ENCODE results near the gene ABCC8.

ABCC8 gene

DNA sequence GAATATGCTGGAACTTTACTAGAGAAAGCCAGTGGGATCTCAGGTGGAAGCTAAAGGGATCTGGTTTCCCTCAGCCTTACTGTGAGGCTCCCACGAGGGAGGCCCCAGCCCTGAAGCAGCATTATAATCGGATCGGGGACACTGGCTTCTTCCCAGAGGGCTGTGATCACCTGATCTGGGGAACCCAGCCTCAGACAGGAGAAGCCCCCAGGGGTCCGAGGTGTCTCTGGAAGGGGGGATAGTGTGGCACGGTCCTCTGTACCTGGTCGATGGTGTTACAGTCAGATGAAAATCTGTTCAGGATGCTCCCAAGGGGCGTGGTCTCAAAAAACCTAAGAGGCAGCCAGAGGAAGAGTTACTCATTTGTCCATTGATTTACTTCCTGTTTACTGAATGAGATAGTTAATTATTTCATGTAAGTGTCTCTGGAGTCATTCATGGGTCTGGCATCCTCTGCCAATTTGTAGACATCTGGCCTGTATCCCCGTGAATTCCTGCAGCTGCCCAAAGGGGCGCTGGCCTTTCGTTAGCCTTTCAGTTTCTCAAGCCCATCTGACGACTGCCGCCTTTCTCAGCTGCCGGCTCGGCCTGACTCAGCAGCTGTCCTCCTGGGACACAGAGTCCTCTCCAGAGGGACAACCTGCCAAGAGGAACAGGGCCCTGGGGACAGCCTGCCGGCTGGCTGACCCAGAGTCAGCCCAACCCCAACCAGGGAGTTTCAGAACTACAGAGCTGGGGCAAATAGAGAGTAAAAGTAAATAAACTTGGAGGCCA is 71.2 kb downstream of the ABCC8 start:
- Histone ChIP-seq H3K27ac (ENCODE audit: insufficient read depth in 1 of 2, low read depth in 1 of 2, low read length in 2 of 2, poor library complexity in 1 of 2, severe bottlenecking in 2 of 2) (no peak overlapping the region), H3K4me3 (ENCODE audit: control insufficient read depth in 1 of 7, extremely low read depth in 1 of 7, insufficient read depth in 4 of 7, low read depth in 2 of 7, low read length in 6 of 7) (no peak overlapping the region), H3K27me3 (replicated peaks in 2 of 5; ENCODE audit: control insufficient read depth in 4 of 5, insufficient read depth in 5 of 5, low read length in 4 of 5) (no peaks in the 10 kb centered on the region), H3K36me3 (ENCODE audit: control insufficient read depth in 4 of 4, insufficient read depth in 4 of 4, low read length in 3 of 4) (no peaks in the 10 kb centered on the region), H3K9me3 (ENCODE audit: control extremely low read depth in 1 of 5, control insufficient read depth in 4 of 5, insufficient read depth in 2 of 5, low read depth in 1 of 5, low read length in 4 of 5) (no peaks in the 10 kb centered on the region), H3K4me1 (ENCODE audit: control extremely low read depth in 1 of 4, control insufficient read depth in 4 of 4, insufficient read depth in 4 of 4, low read length in 3 of 4) (peaks cover 0 to 3% (median 0%) of the 10 kb centered on the region in 4 experiments)
- ChIA-PET POLR2A (interaction anchor here (0.7 kb wide), 1 partner anchor 1393 kb away, joined by 3 read pairs; no protein-coding TSS in a partner anchor), CTCF (interaction anchor here (0.5 to 1.4 kb wide), 4 partner anchors 10 to 45 kb away, joined by 3 read pairs; no protein-coding TSS in a partner anchor)
- 94% methylated on average over 13 of the region's 15 CpGs for WGBS (ENCODE audit: insufficient coverage)
- no peak for DNase-seq

DNA sequence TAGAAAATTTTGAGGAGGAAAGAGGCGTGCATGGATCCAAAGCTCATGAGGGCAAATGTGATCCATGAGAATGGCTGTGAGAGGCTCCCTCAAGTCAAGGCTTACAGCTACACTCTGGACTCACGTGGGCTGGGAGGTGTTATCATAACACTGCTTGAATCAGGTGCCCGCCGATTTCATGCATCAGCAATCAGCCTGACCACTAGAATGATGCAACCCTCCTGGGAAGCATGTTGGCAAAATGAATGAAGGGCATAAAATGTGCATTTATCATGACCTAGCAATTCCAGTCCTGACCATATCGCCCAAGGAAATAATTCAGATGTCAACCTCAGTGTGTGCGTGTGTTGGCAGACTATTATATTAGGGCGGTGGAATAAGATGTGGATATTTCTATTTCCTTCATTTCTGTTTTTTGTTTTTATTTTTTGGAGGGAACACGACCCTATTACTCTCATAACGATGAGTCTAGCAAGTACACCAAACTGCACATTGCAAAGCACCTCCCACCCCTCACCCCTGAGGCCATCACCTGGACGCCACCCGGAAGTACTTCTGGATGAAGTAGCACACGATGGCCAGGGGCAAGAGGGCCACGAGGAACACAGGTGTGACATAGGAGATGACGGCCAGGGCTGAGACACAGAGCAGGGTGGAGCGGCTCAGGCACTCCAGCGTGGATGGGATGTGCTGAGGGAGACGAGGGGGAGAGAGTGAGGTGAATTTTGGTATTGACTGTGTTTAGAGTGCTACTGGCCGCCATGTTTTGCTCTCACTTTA is 72.5 kb downstream of the ABCC8 start:
- Histone ChIP-seq H3K36me3 (ENCODE audit: control insufficient read depth in 4 of 4, insufficient read depth in 4 of 4, low read length in 3 of 4) (no peaks in the 10 kb centered on the region), H3K4me3 (ENCODE audit: control insufficient read depth in 1 of 7, extremely low read depth in 1 of 7, insufficient read depth in 4 of 7, low read depth in 2 of 7, low read length in 6 of 7) (no peak overlapping the region), H3K27ac (ENCODE audit: insufficient read depth in 1 of 2, low read depth in 1 of 2, low read length in 2 of 2, poor library complexity in 1 of 2, severe bottlenecking in 2 of 2) (no peak overlapping the region), H3K9me3 (ENCODE audit: control extremely low read depth in 1 of 5, control insufficient read depth in 4 of 5, insufficient read depth in 2 of 5, low read depth in 1 of 5, low read length in 4 of 5) (no peaks in the 10 kb centered on the region), H3K4me1 (ENCODE audit: control extremely low read depth in 1 of 4, control insufficient read depth in 4 of 4, insufficient read depth in 4 of 4, low read length in 3 of 4) (peaks cover 0 to 3% (median 0%) of the 10 kb centered on the region in 4 experiments), H3K27me3 (replicated peaks in 2 of 5; ENCODE audit: control insufficient read depth in 4 of 5, insufficient read depth in 5 of 5, low read length in 4 of 5) (no peaks in the 10 kb centered on the region)
- ChIA-PET CTCF (interaction anchor here (1.1 to 1.7 kb wide), 4 partner anchors 13 to 100 kb away, joined by 3 to 6 read pairs (median 6); partner anchors contain the start of gene KCNJ11), POLR2A (no interaction called here)
- 100% methylated on average over 15 of the region's 18 CpGs for WGBS (ENCODE audit: insufficient coverage)
- DNase-seq: no peak

DNA sequence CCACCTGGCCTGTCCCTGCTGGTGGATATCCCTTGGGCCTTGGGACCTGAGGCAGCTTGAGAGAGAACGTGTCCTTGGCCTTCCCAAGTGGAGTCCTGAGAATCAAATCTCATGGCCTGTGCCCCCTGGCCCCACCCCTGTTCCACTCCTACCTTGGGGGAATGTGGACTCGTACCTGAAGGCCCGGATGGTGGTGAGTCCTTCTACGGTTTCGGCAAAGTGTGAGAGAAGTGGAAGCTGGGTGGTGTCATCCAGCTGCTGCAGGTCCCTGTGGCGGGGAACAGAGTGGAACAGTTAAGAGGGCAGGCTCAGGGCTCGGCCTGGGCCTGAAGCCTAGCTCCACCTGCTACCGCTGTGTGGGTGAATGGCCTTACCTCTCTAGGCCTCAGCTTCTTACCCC is 74.2 kb downstream of the ABCC8 start:
- ChIA-PET POLR2A (no interaction called here), CTCF (interaction anchor here (1.5 to 2.0 kb wide), 4 partner anchors 12 to 102 kb away, joined by 6 to 7 read pairs (median 6); partner anchors contain the start of gene KCNJ11)
- WGBS (ENCODE audit: insufficient coverage): 98% methylated on average over 8 of the region's 8 CpGs
- DNase-seq: no peak
- H3K27me3 ChIP-seq (replicated peaks in 2 of 5; ENCODE audit: control insufficient read depth in 4 of 5, insufficient read depth in 5 of 5, low read length in 4 of 5): no peaks in the 10 kb centered on the region
- peaks cover 0 to 3% (median 0%) of the 10 kb centered on the region in 4 experiments for H3K4me1 ChIP-seq (ENCODE audit: control extremely low read depth in 1 of 4, control insufficient read depth in 4 of 4, insufficient read depth in 4 of 4, low read length in 3 of 4)
- H3K27ac ChIP-seq (ENCODE audit: insufficient read depth in 1 of 2, low read depth in 1 of 2, low read length in 2 of 2, poor library complexity in 1 of 2, severe bottlenecking in 2 of 2): no peak overlapping the region
- no peaks in the 10 kb centered on the region for H3K9me3 ChIP-seq (ENCODE audit: control extremely low read depth in 1 of 5, control insufficient read depth in 4 of 5, insufficient read depth in 2 of 5, low read depth in 1 of 5, low read length in 4 of 5)
- H3K36me3 ChIP-seq (ENCODE audit: control insufficient read depth in 4 of 4, insufficient read depth in 4 of 4, low read length in 3 of 4): no peaks in the 10 kb centered on the region
- H3K4me3 ChIP-seq (ENCODE audit: control insufficient read depth in 1 of 7, extremely low read depth in 1 of 7, insufficient read depth in 4 of 7, low read depth in 2 of 7, low read length in 6 of 7): no peak overlapping the region

DNA sequence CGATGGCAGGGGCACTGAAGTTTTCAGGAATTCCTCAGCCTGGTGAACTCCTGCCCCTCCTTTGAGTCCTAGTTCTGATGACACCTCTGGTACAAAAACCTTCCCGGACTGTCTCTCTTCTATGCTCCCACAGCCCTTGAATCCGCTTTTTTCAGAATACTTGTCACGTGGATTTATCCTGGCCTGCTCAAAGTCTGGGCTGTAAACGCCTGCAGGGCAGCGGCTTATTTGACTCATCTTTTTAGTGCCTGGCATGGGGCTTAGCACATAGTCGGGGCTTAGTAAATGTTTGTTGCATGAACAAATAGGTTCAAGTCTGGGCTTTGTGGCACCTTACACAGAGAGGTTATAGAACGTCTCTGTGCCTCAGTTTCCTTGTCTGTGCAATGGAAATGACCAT is 74.8 kb downstream of the ABCC8 start:
- Histone ChIP-seq H3K4me3 (ENCODE audit: control insufficient read depth in 1 of 7, extremely low read depth in 1 of 7, insufficient read depth in 4 of 7, low read depth in 2 of 7, low read length in 6 of 7) (no peak overlapping the region), H3K36me3 (ENCODE audit: control insufficient read depth in 4 of 4, insufficient read depth in 4 of 4, low read length in 3 of 4) (no peaks in the 10 kb centered on the region), H3K9me3 (ENCODE audit: control extremely low read depth in 1 of 5, control insufficient read depth in 4 of 5, insufficient read depth in 2 of 5, low read depth in 1 of 5, low read length in 4 of 5) (no peaks in the 10 kb centered on the region), H3K27ac (ENCODE audit: insufficient read depth in 1 of 2, low read depth in 1 of 2, low read length in 2 of 2, poor library complexity in 1 of 2, severe bottlenecking in 2 of 2) (no peak overlapping the region), H3K4me1 (ENCODE audit: control extremely low read depth in 1 of 4, control insufficient read depth in 4 of 4, insufficient read depth in 4 of 4, low read length in 3 of 4) (no peaks in the 10 kb centered on the region), H3K27me3 (replicated peaks in 2 of 5; ENCODE audit: control insufficient read depth in 4 of 5, insufficient read depth in 5 of 5, low read length in 4 of 5) (no peaks in the 10 kb centered on the region)
- WGBS (ENCODE audit: insufficient coverage): over 99% methylated on average over 8 of the region's 8 CpGs
- DNase-seq: no peak
- ChIA-PET POLR2A (no interaction called here), CTCF (interaction anchor here (1.5 to 2.0 kb wide), 2 partner anchors 17 to 103 kb away, joined by 6 to 7 read pairs; no protein-coding TSS in a partner anchor)

DNA sequence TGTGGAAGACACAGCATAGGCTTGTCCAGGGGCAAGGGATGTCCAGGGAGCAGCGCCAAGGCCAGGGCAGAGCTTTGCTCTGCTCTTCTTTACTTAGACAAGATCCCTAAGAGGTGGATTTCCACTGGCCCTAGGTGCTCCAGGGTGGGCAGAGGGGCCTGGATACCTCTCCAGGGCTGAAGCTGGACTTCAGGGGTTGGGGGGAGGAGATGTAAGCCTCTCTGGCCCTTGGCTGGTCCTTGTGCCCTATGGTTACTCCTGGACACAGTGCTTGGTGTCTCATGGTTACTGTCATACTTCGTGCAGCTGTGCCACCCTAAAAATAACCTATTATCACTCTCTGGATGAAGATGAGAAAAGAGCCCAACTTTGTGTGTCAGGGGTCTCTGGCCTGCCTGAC is 75.3 kb downstream of the ABCC8 start:
- ChIA-PET POLR2A (no interaction called here), CTCF (interaction anchor here (1.0 to 2.0 kb wide), 2 partner anchors 71 to 103 kb away, joined by 3 to 6 read pairs; no protein-coding TSS in a partner anchor)
- no peaks in the 10 kb centered on the region for H3K9me3 ChIP-seq (ENCODE audit: control extremely low read depth in 1 of 5, control insufficient read depth in 4 of 5, insufficient read depth in 2 of 5, low read depth in 1 of 5, low read length in 4 of 5)
- DNase-seq: no peak
- H3K4me1 ChIP-seq (ENCODE audit: control extremely low read depth in 1 of 4, control insufficient read depth in 4 of 4, insufficient read depth in 4 of 4, low read length in 3 of 4): no peaks in the 10 kb centered on the region
- H3K36me3 ChIP-seq (ENCODE audit: control insufficient read depth in 4 of 4, insufficient read depth in 4 of 4, low read length in 3 of 4): no peaks in the 10 kb centered on the region
- no peaks in the 10 kb centered on the region for H3K27me3 ChIP-seq (replicated peaks in 2 of 5; ENCODE audit: control insufficient read depth in 4 of 5, insufficient read depth in 5 of 5, low read length in 4 of 5)
- WGBS (ENCODE audit: insufficient coverage): 100% methylated on average over 1 of the region's 2 CpGs
- no peak overlapping the region for H3K27ac ChIP-seq (ENCODE audit: insufficient read depth in 1 of 2, low read depth in 1 of 2, low read length in 2 of 2, poor library complexity in 1 of 2, severe bottlenecking in 2 of 2)
- no peak overlapping the region for H3K4me3 ChIP-seq (ENCODE audit: control insufficient read depth in 1 of 7, extremely low read depth in 1 of 7, insufficient read depth in 4 of 7, low read depth in 2 of 7, low read length in 6 of 7)

DNA sequence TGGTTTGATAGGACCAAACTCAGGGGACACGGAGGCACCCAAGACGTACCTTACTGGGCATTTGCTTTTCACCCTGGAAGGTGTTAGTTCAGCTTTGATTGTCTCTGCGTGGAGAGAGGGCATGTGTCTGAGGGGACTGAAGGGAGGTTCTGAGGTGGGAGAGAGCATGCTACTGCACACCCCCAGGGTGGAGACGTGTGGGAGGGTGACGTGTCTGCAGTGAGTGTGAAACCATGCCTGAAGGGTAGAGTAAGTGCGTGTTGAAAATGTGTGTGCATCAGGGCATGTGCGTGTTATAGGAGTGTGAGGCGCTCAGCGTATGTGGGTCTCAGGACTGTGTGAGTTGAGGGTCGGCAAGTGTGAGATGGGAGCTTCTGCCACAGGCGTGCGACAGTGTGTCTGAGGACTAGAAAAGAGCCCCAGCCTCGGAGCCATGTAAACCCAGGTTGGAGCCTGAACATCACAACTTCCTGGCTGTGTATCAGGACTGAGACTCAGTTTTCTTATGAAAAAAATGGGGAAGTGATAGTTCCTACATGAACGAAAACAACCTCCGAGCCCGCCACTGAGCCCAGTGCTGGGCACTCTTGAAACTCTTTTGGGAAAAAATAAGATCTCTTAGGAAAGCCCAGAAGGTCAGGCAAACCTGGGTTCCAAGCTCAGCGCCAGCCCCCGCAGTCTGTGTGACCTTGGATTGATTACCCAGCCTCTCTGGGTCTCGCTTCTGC is 76.4 kb downstream of the ABCC8 start:
- Histone ChIP-seq H3K27ac (ENCODE audit: insufficient read depth in 1 of 2, low read depth in 1 of 2, low read length in 2 of 2, poor library complexity in 1 of 2, severe bottlenecking in 2 of 2) (no peak overlapping the region), H3K9me3 (ENCODE audit: control extremely low read depth in 1 of 5, control insufficient read depth in 4 of 5, insufficient read depth in 2 of 5, low read depth in 1 of 5, low read length in 4 of 5) (no peaks in the 10 kb centered on the region), H3K4me1 (ENCODE audit: control extremely low read depth in 1 of 4, control insufficient read depth in 4 of 4, insufficient read depth in 4 of 4, low read length in 3 of 4) (no peaks in the 10 kb centered on the region), H3K27me3 (replicated peaks in 2 of 5; ENCODE audit: control insufficient read depth in 4 of 5, insufficient read depth in 5 of 5, low read length in 4 of 5) (no peaks in the 10 kb centered on the region), H3K4me3 (ENCODE audit: control insufficient read depth in 1 of 7, extremely low read depth in 1 of 7, insufficient read depth in 4 of 7, low read depth in 2 of 7, low read length in 6 of 7) (no peak overlapping the region), H3K36me3 (ENCODE audit: control insufficient read depth in 4 of 4, insufficient read depth in 4 of 4, low read length in 3 of 4) (no peaks in the 10 kb centered on the region)
- ChIA-PET CTCF (interaction anchor here (1.0 to 1.1 kb wide), 2 partner anchors 12 to 72 kb away, joined by 3 to 4 read pairs; no protein-coding TSS in a partner anchor), POLR2A (no interaction called here)
- no peak for DNase-seq
- 88% methylated on average over 17 of the region's 19 CpGs for WGBS (ENCODE audit: insufficient coverage)
